Liver (tissue), 9 donors: ENCODE measurements around the gene EIF4E. TPM values are rescaled to one million over a fixed set of nuclear protein-coding genes. Genes with fewer than 3 reads are reported as not detected.

Experiments
- DNase-seq: peaks from one replicate; pipeline ENCODE4 v3.0.0-alpha.2; 2017; ENCODE audit warnings: low spot score
- H3K27ac ChIP-seq, 2 donors: one replicate each; pipeline ENCODE4 v1.7.0; 2013; ENCODE audit warnings: inconsistent platforms in 2 of 2, low read length in 2 of 2, control low read depth in 1 of 2, low read depth in 1 of 2, mild to moderate bottlenecking in 1 of 2
- H3K27me3 ChIP-seq, 4 donors: one replicate each; pipeline versions ENCODE4 v1.6.1 to v1.7.0; 2013; ENCODE audit warnings: low read length in 3 of 4, inconsistent platforms in 1 of 4, mild to moderate bottlenecking in 1 of 4, moderate library complexity in 1 of 4; ENCODE audit not compliant: control insufficient read depth in 4 of 4, insufficient read depth in 4 of 4
- H3K36me3 ChIP-seq, 4 donors: one replicate each; pipeline versions ENCODE4 v1.6.1 to v1.7.0; 2013; ENCODE audit warnings: low read length in 3 of 4, mild to moderate bottlenecking in 3 of 4, low read depth in 1 of 4, moderate library complexity in 1 of 4; ENCODE audit not compliant: control insufficient read depth in 4 of 4, insufficient read depth in 3 of 4
- H3K4me1 ChIP-seq, 4 donors: one replicate each; pipeline versions ENCODE4 v1.6.1 to v1.7.0; 2013; ENCODE audit warnings: low read length in 3 of 4, mild to moderate bottlenecking in 3 of 4, moderate library complexity in 1 of 4; ENCODE audit not compliant: control insufficient read depth in 4 of 4, insufficient read depth in 4 of 4
- H3K4me3 ChIP-seq, 3 donors: one replicate each; pipeline versions ENCODE4 v1.6.1 to v1.7.0; 2013; ENCODE audit warnings: low read length in 3 of 3, control low read depth in 1 of 3, low read depth in 1 of 3, mild to moderate bottlenecking in 1 of 3
- H3K9ac ChIP-seq, 2 donors: one replicate each; pipeline ENCODE4 v1.7.0; 2013; ENCODE audit warnings: low read length in 2 of 2, mild to moderate bottlenecking in 2 of 2, moderate library complexity in 2 of 2, control low read depth in 1 of 2, low read depth in 1 of 2
- H3K9me3 ChIP-seq, 4 donors: one replicate each; pipeline versions ENCODE4 v1.6.1 to v1.7.0; 2013; ENCODE audit warnings: low read length in 3 of 4; ENCODE audit not compliant: control insufficient read depth in 4 of 4
- EGR1 ChIP-seq, 2 donors: IDR thresholded peaks; 2 replicates each; pipeline ENCODE4 v1.6.1; 2016 to 2018; ENCODE audit warnings: antibody characterized with exemption in 2 of 2, low read depth in 2 of 2
- FOXA1 ChIP-seq: IDR thresholded peaks from 2 replicates; pipeline ENCODE4 v1.6.1; 2016; ENCODE audit warnings: antibody characterized with exemption
- FOXA2 ChIP-seq: IDR thresholded peaks from 2 replicates; pipeline ENCODE4 v1.6.1; 2016; ENCODE audit warnings: antibody characterized with exemption
- GABPA ChIP-seq, 2 donors: IDR thresholded peaks in 1 of 2; conservative IDR thresholded peaks in 1 of 2; 2 replicates each; pipeline ENCODE4 v1.6.1; 2016; ENCODE audit warnings: antibody characterized with exemption in 2 of 2, mild to moderate bottlenecking in 1 of 2, moderate library complexity in 1 of 2
- HNF4A ChIP-seq, 2 donors: conservative IDR thresholded peaks; 2 replicates each; pipeline ENCODE4 v1.6.1; 2016; ENCODE audit warnings: antibody characterized with exemption in 2 of 2, mild to moderate bottlenecking in 2 of 2
- HNF4G ChIP-seq: IDR thresholded peaks from 2 replicates; pipeline ENCODE4 v1.6.1; 2016; ENCODE audit warnings: antibody characterized with exemption
- JUND ChIP-seq, 2 donors: IDR thresholded peaks; 2 replicates each; pipeline ENCODE4 v1.6.1; 2016; ENCODE audit warnings: antibody characterized with exemption in 2 of 2
- MAX ChIP-seq: IDR thresholded peaks from 2 replicates; pipeline ENCODE4 v1.6.1; 2016; ENCODE audit warnings: antibody characterized with exemption
- NR2F2 ChIP-seq: IDR thresholded peaks from 2 replicates; pipeline ENCODE4 v1.6.1; 2016; ENCODE audit warnings: antibody characterized with exemption
- RAD21 ChIP-seq, 2 donors: IDR thresholded peaks; 2 replicates each; pipeline ENCODE4 v1.6.1; 2016; ENCODE audit warnings: antibody characterized with exemption in 2 of 2, mild to moderate bottlenecking in 2 of 2
- RXRA ChIP-seq, 2 donors: IDR thresholded peaks; 2 replicates each; pipeline ENCODE4 v1.6.1; 2017 to 2018; ENCODE audit warnings: antibody characterized with exemption in 2 of 2, mild to moderate bottlenecking in 1 of 2
- SP1 ChIP-seq: IDR thresholded peaks from 2 replicates; pipeline ENCODE4 v1.6.1; 2018; ENCODE audit warnings: antibody characterized with exemption, mild to moderate bottlenecking
- TAF1 ChIP-seq: conservative IDR thresholded peaks from 2 replicates; pipeline ENCODE4 v1.6.1; 2016; ENCODE audit warnings: antibody characterized with exemption, mild to moderate bottlenecking
- YY1 ChIP-seq: IDR thresholded peaks from 2 replicates; pipeline ENCODE4 v1.6.1; 2016; ENCODE audit warnings: antibody characterized with exemption, mild to moderate bottlenecking
- ZBTB33 ChIP-seq: IDR thresholded peaks from 2 replicates; pipeline ENCODE4 v1.6.1; 2016; ENCODE audit warnings: antibody characterized with exemption
- WGBS: extraction: QIAGEN DNeasy Blood & Tissue Kit; methylation state at CpG from one replicate; pipeline ENCODE4 v1.1.7; 2013; 5-methylcytosine and 5-hydroxymethylcytosine counted together
- polyA plus RNA-seq, 2 donors: library from polyadenylated mRNA; stranded (reverse) in 1 of 2; unstranded in 1 of 2; fragments of 200-250 nt in 1 of 2; fragments of >200 nt in 1 of 2; fragmentation: Nextera tagmentation in 1 of 2; extraction: Ambion mirVana in 1 of 2; gene quantifications; one replicate each; pipeline versions ENCODE4 v1.2.1 to v1.2.3, GENCODE V29; 2013 to 2015
- total RNA-seq, 2 donors: library from RNA; depleted of rRNA; stranded (reverse); fragments of >200 nt; gene quantifications; one replicate each; pipeline ENCODE4 v1.2.3, GENCODE V29; 2014
- TF ChIP-seq, protein P1 (sequence below): IDR thresholded peaks from 2 replicates; pipeline ENCODE4 v1.6.1; 2016; ENCODE audit warnings: antibody characterized with exemption, mild to moderate bottlenecking
- TF ChIP-seq, protein P2 (sequence below): IDR thresholded peaks from 2 replicates; pipeline ENCODE4 v1.6.1; 2016; ENCODE audit warnings: antibody characterized with exemption
- TF ChIP-seq, protein P3 (sequence below): fragments of 150-350 bp; IDR thresholded peaks from 2 replicates; pipeline ENCODE4 v1.5.1; 2017; ENCODE audit warnings: improper control_type of control experiment, low read depth, low read length; ENCODE audit not compliant: missing input control
- donor health status: healthy.
- donor health status: healthy.
- donor health status: healthy.
- donor health status: healthy.
- donor health status: healthy.

Gene EIF4E
- total and polyA plus RNA-seq, 4 donors: 32.0 to 64.6 (median 52.2) TPM

DNA sequence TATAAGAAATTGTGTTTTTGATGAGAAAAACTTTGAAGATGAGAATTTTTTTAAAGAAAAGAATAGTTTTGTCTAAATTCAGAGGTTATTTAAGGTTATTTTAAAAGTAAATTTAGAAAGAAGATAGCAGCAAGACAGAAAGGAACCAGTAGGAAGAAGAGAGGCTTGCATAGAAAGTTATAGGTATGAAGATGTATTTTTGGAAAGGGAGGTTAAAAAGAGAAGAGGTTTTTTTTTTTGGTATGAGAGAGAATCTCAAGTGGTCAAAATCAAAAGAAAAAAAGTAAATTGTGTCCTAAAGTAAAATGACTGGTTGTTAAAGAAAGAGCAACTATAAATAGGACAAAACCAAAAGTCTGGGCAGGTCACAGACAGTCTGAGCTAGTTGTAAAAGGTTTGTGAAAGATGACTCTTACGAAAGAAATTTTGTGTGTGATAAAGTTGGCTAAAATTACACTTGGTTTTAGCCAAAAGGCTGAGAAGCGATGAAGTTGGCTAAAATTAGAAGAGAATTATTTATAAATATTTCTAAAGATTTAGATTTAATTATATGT lies 16.4 kb upstream of the EIF4E start:
- DNase-seq: no peak
- H3K4me1 ChIP-seq: no peaks in the 10 kb centered on the region
- TF ChIP-seq SP1: no peak
- TF ChIP-seq JUND (IDR thresholded peaks at IDR 0.05): no peak
- TF ChIP-seq HNF4A (conservative IDR thresholded peaks at IDR 0.05): no peak
- TF ChIP-seq, protein P1, sequence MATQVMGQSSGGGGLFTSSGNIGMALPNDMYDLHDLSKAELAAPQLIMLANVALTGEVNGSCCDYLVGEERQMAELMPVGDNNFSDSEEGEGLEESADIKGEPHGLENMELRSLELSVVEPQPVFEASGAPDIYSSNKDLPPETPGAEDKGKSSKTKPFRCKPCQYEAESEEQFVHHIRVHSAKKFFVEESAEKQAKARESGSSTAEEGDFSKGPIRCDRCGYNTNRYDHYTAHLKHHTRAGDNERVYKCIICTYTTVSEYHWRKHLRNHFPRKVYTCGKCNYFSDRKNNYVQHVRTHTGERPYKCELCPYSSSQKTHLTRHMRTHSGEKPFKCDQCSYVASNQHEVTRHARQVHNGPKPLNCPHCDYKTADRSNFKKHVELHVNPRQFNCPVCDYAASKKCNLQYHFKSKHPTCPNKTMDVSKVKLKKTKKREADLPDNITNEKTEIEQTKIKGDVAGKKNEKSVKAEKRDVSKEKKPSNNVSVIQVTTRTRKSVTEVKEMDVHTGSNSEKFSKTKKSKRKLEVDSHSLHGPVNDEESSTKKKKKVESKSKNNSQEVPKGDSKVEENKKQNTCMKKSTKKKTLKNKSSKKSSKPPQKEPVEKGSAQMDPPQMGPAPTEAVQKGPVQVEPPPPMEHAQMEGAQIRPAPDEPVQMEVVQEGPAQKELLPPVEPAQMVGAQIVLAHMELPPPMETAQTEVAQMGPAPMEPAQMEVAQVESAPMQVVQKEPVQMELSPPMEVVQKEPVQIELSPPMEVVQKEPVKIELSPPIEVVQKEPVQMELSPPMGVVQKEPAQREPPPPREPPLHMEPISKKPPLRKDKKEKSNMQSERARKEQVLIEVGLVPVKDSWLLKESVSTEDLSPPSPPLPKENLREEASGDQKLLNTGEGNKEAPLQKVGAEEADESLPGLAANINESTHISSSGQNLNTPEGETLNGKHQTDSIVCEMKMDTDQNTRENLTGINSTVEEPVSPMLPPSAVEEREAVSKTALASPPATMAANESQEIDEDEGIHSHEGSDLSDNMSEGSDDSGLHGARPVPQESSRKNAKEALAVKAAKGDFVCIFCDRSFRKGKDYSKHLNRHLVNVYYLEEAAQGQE: no peak
- no peak for TF ChIP-seq GABPA (IDR thresholded peaks at IDR 0.05 in 1 of 2, conservative IDR thresholded peaks at IDR 0.05 in 1 of 2)
- no peak for TF ChIP-seq MAX
- TF ChIP-seq, protein P2, sequence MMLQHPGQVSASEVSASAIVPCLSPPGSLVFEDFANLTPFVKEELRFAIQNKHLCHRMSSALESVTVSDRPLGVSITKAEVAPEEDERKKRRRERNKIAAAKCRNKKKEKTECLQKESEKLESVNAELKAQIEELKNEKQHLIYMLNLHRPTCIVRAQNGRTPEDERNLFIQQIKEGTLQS: no peak
- TF ChIP-seq, protein P3, sequence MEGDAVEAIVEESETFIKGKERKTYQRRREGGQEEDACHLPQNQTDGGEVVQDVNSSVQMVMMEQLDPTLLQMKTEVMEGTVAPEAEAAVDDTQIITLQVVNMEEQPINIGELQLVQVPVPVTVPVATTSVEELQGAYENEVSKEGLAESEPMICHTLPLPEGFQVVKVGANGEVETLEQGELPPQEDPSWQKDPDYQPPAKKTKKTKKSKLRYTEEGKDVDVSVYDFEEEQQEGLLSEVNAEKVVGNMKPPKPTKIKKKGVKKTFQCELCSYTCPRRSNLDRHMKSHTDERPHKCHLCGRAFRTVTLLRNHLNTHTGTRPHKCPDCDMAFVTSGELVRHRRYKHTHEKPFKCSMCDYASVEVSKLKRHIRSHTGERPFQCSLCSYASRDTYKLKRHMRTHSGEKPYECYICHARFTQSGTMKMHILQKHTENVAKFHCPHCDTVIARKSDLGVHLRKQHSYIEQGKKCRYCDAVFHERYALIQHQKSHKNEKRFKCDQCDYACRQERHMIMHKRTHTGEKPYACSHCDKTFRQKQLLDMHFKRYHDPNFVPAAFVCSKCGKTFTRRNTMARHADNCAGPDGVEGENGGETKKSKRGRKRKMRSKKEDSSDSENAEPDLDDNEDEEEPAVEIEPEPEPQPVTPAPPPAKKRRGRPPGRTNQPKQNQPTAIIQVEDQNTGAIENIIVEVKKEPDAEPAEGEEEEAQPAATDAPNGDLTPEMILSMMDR: no peak
- TF ChIP-seq FOXA1: no peak
- no peak for TF ChIP-seq FOXA2
- TF ChIP-seq TAF1: no peak
- TF ChIP-seq YY1: no peak
- no peak for TF ChIP-seq EGR1 (IDR thresholded peaks at IDR 0.05; ENCODE audit: low read depth in 2 of 2)
- no peak for TF ChIP-seq RXRA (IDR thresholded peaks at IDR 0.05)
- TF ChIP-seq RAD21 (IDR thresholded peaks at IDR 0.05): no peak
- TF ChIP-seq NR2F2: no peak
- TF ChIP-seq HNF4G: no peak
- no peak for TF ChIP-seq ZBTB33
- no peak overlapping the region for H3K27ac ChIP-seq
- no peaks in the 10 kb centered on the region for H3K36me3 ChIP-seq
- H3K9me3 ChIP-seq: no peaks in the 10 kb centered on the region
- H3K9ac ChIP-seq: no peak overlapping the region
- H3K4me3 ChIP-seq: no peak overlapping the region
- 91% methylated on average over 2 of the region's 2 CpGs for WGBS
- H3K27me3 ChIP-seq: no peaks in the 10 kb centered on the region
